Measurements from ENCODE around the gene XRCC5. TPM values are rescaled to one million over a fixed set of nuclear protein-coding genes. Genes with fewer than 3 reads are reported as not detected.

XRCC5 gene
- total and polyA plus RNA-seq, 2 donors (not counting 1 experiment from before 2014, with no cell fraction given) = 45.5 to 198 TPM

GRCh38 chr2:216189410-216189809 is 80.3 kb downstream of the XRCC5 start:
- no peak overlapping the region for H3K4me2 ChIP-seq (replicated peaks; ENCODE audit: low read depth, low read length, poor library complexity, severe bottlenecking)
- intact Hi-C loops (cut with micrococcal nuclease) = no loop called here
- DNase-seq (no peak), ATAC-seq (ENCODE audit: low read depth) (no peak)
- no peak overlapping the region for H3K9ac ChIP-seq (ENCODE audit: low read length)
- no peaks in the 10 kb centered on the region for H3K9me3 ChIP-seq (ENCODE audit: control extremely low read depth in 1 of 3, control insufficient read depth in 2 of 3, insufficient read depth in 1 of 3, low read length in 2 of 3)
- Mint-ChIP-seq H3K4me1 (peaks cover 44% of the 10 kb centered on the region), H3K27me3 (no peaks in the 10 kb centered on the region), H3K9me3 (ENCODE audit: insufficient read depth) (no peaks in the 10 kb centered on the region), H3K27ac (peak overlapping the region; percentile 11), H3K4me3 (no peak overlapping the region)
- POLR2A ChIA-PET = no interaction called here
- 80% methylated on average over 1 of the region's 2 CpGs for WGBS (ENCODE audit: insufficient coverage)
- peaks cover 60% of the 10 kb centered on the region for H3K79me2 ChIP-seq (ENCODE audit: control insufficient read depth, insufficient read depth, low read length)
- no peaks in the 10 kb centered on the region for H3K27me3 ChIP-seq (replicated peaks in 1 of 4; ENCODE audit: control extremely low read depth in 1 of 4, control insufficient read depth in 3 of 4, insufficient read depth in 4 of 4, low read length in 3 of 4)
- H3K27ac ChIP-seq (ENCODE audit: low read length in 2 of 2) = no peak overlapping the region
- no peak for TF ChIP-seq CTCF (IDR thresholded peaks at IDR 0.05)
- no peak for TF ChIP-seq EZH2 (IDR thresholded peaks at IDR 0.05; ENCODE audit: borderline replicate concordance, insufficient read depth, low read depth, low read length, poor library complexity, severe bottlenecking)
- no peak overlapping the region for H3K4me3 ChIP-seq (ENCODE audit: control extremely low read depth in 1 of 5, extremely low read depth in 1 of 5, insufficient read depth in 1 of 5, low read depth in 2 of 5, low read length in 4 of 5)
- peaks cover 10 to 62% of the 10 kb centered on the region in 2 experiments for H3K36me3 ChIP-seq (replicated peaks in 1 of 2; ENCODE audit: control extremely low read depth in 1 of 2, control insufficient read depth in 1 of 2, extremely low read depth in 1 of 2, insufficient read depth in 2 of 2, low read length in 1 of 2)
- CTCF ChIA-PET = no interaction called here
- H4K20me1 ChIP-seq (ENCODE audit: control insufficient read depth, insufficient read depth, low read length, poor library complexity, severe bottlenecking) = peaks cover 69% of the 10 kb centered on the region
- H3K4me1 ChIP-seq (ENCODE audit: control insufficient read depth in 2 of 2, insufficient read depth in 2 of 2, low read length in 2 of 2) = peaks cover 9 to 13% of the 10 kb centered on the region in 2 donors
- H2AFZ ChIP-seq (ENCODE audit: insufficient read depth, low read depth, low read length, poor library complexity, severe bottlenecking) = no peak overlapping the region

GRCh38 chr2:216192181-216192580 is 83.0 kb downstream of the XRCC5 start:
- H3K9me3 ChIP-seq (ENCODE audit: control extremely low read depth in 1 of 3, control insufficient read depth in 2 of 3, insufficient read depth in 1 of 3, low read length in 2 of 3) = no peaks in the 10 kb centered on the region
- no peaks in the 10 kb centered on the region for H3K27me3 Mint-ChIP-seq
- DNase-seq (no peak), ATAC-seq (ENCODE audit: low read depth) (no peak)
- H3K4me2 ChIP-seq (replicated peaks; ENCODE audit: low read depth, low read length, poor library complexity, severe bottlenecking) = no peak overlapping the region
- H3K27ac ChIP-seq (ENCODE audit: low read length in 2 of 2) = no peak overlapping the region
- peaks cover 2 to 5% of the 10 kb centered on the region in 2 donors for H3K4me1 ChIP-seq (ENCODE audit: control insufficient read depth in 2 of 2, insufficient read depth in 2 of 2, low read length in 2 of 2)
- no peak overlapping the region for H3K27ac Mint-ChIP-seq
- POLR2A ChIA-PET = no interaction called here
- no peaks in the 10 kb centered on the region for H3K9me3 Mint-ChIP-seq (ENCODE audit: insufficient read depth)
- peaks cover 28 to 81% of the 10 kb centered on the region in 2 experiments for H3K36me3 ChIP-seq (replicated peaks in 1 of 2; ENCODE audit: control extremely low read depth in 1 of 2, control insufficient read depth in 1 of 2, extremely low read depth in 1 of 2, insufficient read depth in 2 of 2, low read length in 1 of 2)
- no peak overlapping the region for H2AFZ ChIP-seq (ENCODE audit: insufficient read depth, low read depth, low read length, poor library complexity, severe bottlenecking)
- CTCF ChIA-PET = no interaction called here
- no peak for TF ChIP-seq CTCF (IDR thresholded peaks at IDR 0.05)
- TF ChIP-seq EZH2 (IDR thresholded peaks at IDR 0.05; ENCODE audit: borderline replicate concordance, insufficient read depth, low read depth, low read length, poor library complexity, severe bottlenecking) = no peak
- H3K79me2 ChIP-seq (ENCODE audit: control insufficient read depth, insufficient read depth, low read length) = peaks cover 40% of the 10 kb centered on the region
- no peak overlapping the region for H3K9ac ChIP-seq (ENCODE audit: low read length)
- intact Hi-C loops (cut with micrococcal nuclease) = no loop called here
- no peak overlapping the region for H3K4me3 Mint-ChIP-seq
- WGBS (ENCODE audit: insufficient coverage) = 96% methylated on average over 4 of the region's 4 CpGs
- H3K4me3 ChIP-seq (ENCODE audit: control extremely low read depth in 1 of 5, extremely low read depth in 1 of 5, insufficient read depth in 1 of 5, low read depth in 2 of 5, low read length in 4 of 5) = no peak overlapping the region
- H3K27me3 ChIP-seq (replicated peaks in 1 of 4; ENCODE audit: control extremely low read depth in 1 of 4, control insufficient read depth in 3 of 4, insufficient read depth in 4 of 4, low read length in 3 of 4) = no peaks in the 10 kb centered on the region
- H3K4me1 Mint-ChIP-seq = peaks cover 28% of the 10 kb centered on the region
- peaks cover 53% of the 10 kb centered on the region for H4K20me1 ChIP-seq (ENCODE audit: control insufficient read depth, insufficient read depth, low read length, poor library complexity, severe bottlenecking)
